ENCODE results near the gene IPO7.

GRCh38 chr11:9490376-9490775, 105.9 kb downstream of the IPO7 start:
- no peak for TF ChIP-seq CTCF (IDR thresholded peaks at IDR 0.05)
- no peak for TF ChIP-seq POLR2A (IDR thresholded peaks at IDR 0.05)

Measured in suprapubic skin (tissue), 3 donors.